Adrenal gland (tissue), 5 donors: ENCODE measurements around the gene TOX2.

ENCODE experiments used
- POLR2A ChIP-seq, 2 donors: fragments of 450-650 bp; IDR thresholded peaks; one replicate each; pipeline ENCODE4 v1.6.1; 2017; ENCODE audit warnings: antibody characterized with exemption in 2 of 2, mild to moderate bottlenecking in 2 of 2, moderate library complexity in 1 of 2
- TF ChIP-seq, protein P1 (sequence below), 6 experiments: fragments of 450-650 bp in 4 of 6; fragments of 200-600 bp in 2 of 6; sonication (generic) in 1 of 6; IDR thresholded peaks; 1 replicate in 5 of 6; 2 replicates in 1 of 6; pipeline versions ENCODE4 v1.5.1 to v1.8.0; 2016 to 2021; ENCODE audit warnings: antibody characterized with exemption in 6 of 6, mild to moderate bottlenecking in 2 of 6, moderate library complexity in 1 of 6
- donor health status: DM: no; HTN: no; CAD: no.

GRCh38 chr20:44017211-44017610 lies 102.6 kb downstream of the TOX2 start:
- TF ChIP-seq, protein P1, sequence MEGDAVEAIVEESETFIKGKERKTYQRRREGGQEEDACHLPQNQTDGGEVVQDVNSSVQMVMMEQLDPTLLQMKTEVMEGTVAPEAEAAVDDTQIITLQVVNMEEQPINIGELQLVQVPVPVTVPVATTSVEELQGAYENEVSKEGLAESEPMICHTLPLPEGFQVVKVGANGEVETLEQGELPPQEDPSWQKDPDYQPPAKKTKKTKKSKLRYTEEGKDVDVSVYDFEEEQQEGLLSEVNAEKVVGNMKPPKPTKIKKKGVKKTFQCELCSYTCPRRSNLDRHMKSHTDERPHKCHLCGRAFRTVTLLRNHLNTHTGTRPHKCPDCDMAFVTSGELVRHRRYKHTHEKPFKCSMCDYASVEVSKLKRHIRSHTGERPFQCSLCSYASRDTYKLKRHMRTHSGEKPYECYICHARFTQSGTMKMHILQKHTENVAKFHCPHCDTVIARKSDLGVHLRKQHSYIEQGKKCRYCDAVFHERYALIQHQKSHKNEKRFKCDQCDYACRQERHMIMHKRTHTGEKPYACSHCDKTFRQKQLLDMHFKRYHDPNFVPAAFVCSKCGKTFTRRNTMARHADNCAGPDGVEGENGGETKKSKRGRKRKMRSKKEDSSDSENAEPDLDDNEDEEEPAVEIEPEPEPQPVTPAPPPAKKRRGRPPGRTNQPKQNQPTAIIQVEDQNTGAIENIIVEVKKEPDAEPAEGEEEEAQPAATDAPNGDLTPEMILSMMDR (IDR thresholded peaks at IDR 0.05) = no peak
- no peak for TF ChIP-seq POLR2A (IDR thresholded peaks at IDR 0.05)
